ENCODE results near the gene COLQ.
"Not testable (repeated sequence)": the region's sequence is repeated elsewhere in the genome, so short reads cannot be mapped to it uniquely, and the experiment has no call there.

Gene COLQ

GRCh38 chr3:15470261-15470660, 51.2 kb downstream of the COLQ start:
- DNase-seq (ENCODE audit: extremely low read depth, low read depth): no peak
- TF ChIP-seq, protein P1, sequence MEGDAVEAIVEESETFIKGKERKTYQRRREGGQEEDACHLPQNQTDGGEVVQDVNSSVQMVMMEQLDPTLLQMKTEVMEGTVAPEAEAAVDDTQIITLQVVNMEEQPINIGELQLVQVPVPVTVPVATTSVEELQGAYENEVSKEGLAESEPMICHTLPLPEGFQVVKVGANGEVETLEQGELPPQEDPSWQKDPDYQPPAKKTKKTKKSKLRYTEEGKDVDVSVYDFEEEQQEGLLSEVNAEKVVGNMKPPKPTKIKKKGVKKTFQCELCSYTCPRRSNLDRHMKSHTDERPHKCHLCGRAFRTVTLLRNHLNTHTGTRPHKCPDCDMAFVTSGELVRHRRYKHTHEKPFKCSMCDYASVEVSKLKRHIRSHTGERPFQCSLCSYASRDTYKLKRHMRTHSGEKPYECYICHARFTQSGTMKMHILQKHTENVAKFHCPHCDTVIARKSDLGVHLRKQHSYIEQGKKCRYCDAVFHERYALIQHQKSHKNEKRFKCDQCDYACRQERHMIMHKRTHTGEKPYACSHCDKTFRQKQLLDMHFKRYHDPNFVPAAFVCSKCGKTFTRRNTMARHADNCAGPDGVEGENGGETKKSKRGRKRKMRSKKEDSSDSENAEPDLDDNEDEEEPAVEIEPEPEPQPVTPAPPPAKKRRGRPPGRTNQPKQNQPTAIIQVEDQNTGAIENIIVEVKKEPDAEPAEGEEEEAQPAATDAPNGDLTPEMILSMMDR (IDR thresholded peaks at IDR 0.05; ENCODE audit: low read depth, low read length): no peak

DNA sequence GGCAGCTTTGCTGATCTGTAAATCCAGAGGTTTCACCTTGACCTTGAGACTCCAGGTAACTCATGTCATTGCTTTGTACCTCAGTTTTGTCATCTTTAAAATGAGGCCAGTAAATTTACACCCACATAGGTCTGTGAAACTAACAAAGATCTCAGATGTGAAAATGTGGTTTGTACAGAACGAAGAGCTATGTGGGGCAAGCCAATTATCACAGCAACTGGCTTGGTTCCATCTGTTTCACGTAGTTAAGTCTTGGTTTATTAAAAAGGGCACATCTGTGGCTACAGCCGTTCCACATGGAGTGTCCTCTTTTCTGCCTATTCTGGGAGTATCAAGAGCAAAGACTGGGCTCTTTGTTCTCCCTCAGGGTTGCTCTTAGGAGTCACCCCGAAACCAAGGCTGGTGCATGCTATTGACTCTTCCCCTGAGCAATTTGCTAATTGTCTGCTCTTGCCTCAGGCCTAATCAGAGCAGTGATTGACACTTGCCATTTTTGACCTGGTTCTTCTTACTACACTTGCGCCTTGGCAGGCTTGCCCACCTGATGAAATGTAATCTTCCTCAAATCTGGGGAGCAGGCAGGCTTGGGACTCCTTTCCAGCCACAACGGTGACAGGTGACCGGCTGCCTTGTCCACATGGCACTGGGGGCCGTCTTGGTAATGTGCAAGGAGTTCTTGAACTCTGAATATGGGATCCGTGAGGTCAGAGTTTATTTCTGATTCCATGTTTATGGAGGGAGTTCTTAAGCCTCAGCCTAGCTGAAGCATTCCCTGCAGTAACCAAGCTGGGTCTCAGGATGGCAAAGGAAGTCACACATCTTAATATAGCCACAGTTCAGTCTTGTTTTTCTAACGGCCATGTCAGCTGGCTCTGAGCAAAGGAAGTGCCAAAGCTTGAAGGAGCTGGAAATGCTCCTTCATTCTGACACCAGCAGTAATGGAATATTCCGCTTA, 54.0 kb downstream of the COLQ start:
- TF ChIP-seq, protein P1 (IDR thresholded peaks at IDR 0.05; ENCODE audit: low read depth, low read length): no peak
- DNase-seq (ENCODE audit: extremely low read depth, low read depth): no peak

GRCh38 chr3:15465876-15466585, 55.5 kb downstream of the COLQ start:
- DNase-seq (ENCODE audit: extremely low read depth, low read depth): no peak
- TF ChIP-seq, protein P1 (IDR thresholded peaks at IDR 0.05; ENCODE audit: low read depth, low read length): no peak

- TF ChIP-seq, protein P1 (IDR thresholded peaks at IDR 0.05; ENCODE audit: low read depth, low read length): no peak
These were observed 59.1 kb downstream of the COLQ start for GRCh38 chr3:15462451-15462850.

GRCh38 chr3:15460891-15461531, 60.5 kb downstream of the COLQ start:
- DNase-seq (ENCODE audit: extremely low read depth, low read depth): no peak
- TF ChIP-seq, protein P1 (IDR thresholded peaks at IDR 0.05; ENCODE audit: low read depth, low read length): no peak

More at GRCh38 chr3:15462451-15462850, 59.1 kb downstream of the COLQ start:
- no peak for DNase-seq (ENCODE audit: extremely low read depth, low read depth)

DNA sequence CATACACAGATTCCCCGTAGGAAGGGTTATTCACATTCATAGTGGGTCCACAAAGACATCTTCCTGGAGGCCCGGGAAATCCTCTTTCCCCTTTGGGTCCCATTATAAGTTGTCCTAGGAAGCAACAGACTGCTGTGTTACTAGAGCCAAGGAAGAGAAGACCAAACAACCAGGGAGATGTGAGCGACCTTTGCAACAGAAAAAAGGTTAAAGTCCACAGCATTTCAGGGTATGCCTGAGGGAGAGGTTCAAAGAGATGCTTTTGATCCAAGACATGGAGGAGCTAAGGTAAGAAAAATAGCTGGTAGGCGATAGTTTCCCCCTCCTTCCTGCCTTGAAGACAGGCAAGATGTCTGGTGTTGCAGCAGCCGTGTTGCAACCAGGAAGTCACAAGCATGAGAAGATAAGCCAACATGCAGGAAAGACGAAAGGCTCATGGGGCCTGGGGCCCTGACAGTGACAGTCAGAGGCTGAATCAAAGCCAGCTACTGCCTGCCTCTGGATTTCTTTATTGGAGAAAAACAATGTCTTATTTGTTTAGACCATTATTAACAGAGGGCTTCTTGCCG, 63.2 kb downstream of the COLQ start:
- no peak for DNase-seq (ENCODE audit: extremely low read depth, low read depth)
- TF ChIP-seq, protein P1 (IDR thresholded peaks at IDR 0.05; ENCODE audit: low read depth, low read length): no peak

GRCh38 chr3:15456915-15457314, 64.6 kb downstream of the COLQ start:
- not testable (repeated sequence) for DNase-seq (ENCODE audit: extremely low read depth, low read depth)
